HepG2 (cell line): ENCODE measurements around the gene METTL22. TPM values are rescaled to one million over a fixed set of nuclear protein-coding genes. Genes with fewer than 3 reads are reported as not detected.
A peak's percentile ranks its signal among the peaks of the same experiment; 100 is the strongest.

ENCODE experiments used
- ATF4 ChIP-seq, 2 experiments: fragments of 450-650 bp in 1 of 2; sonication (generic) in 1 of 2; formaldehyde crosslinking; IDR thresholded peaks; 2 replicates each; pipeline versions ENCODE4 v1.5.0 to v1.8.0; 2020 to 2022; ENCODE audit warnings: mild to moderate bottlenecking in 1 of 2, missing genetic modification reagents in 1 of 2
- ATF7 ChIP-seq, 2 experiments: fragments of 450-650 bp in 1 of 2; sonication (generic) in 1 of 2; formaldehyde crosslinking in 1 of 2; IDR thresholded peaks; 2 replicates each; pipeline versions ENCODE4 v1.4.0 to v1.6.1; 2016 to 2020; ENCODE audit warnings: antibody characterized with exemption in 1 of 2, mild to moderate bottlenecking in 1 of 2, missing genetic modification reagents in 1 of 2
- ATM ChIP-seq: fragments of 450-650 bp; IDR thresholded peaks from 2 replicates; pipeline ENCODE4 v1.7.1; 2017; ENCODE audit warnings: mild to moderate bottlenecking, borderline replicate concordance
- BHLHE40 ChIP-seq: IDR thresholded peaks from 2 replicates; pipeline ENCODE4 v1.6.1; 2011; ENCODE audit warnings: low read length, improper control_type of control experiment
- CBFB ChIP-seq: sonication (generic); formaldehyde crosslinking; IDR thresholded peaks from 2 replicates; pipeline ENCODE4 v1.4.0; 2020; ENCODE audit warnings: missing genetic modification reagents
- CEBPB ChIP-seq: IDR thresholded peaks from 2 replicates; pipeline ENCODE4 v1.6.1; 2011; ENCODE audit warnings: low read depth, low read length, improper control_type of control experiment, borderline replicate concordance
- CEBPG ChIP-seq: IDR thresholded peaks from 2 replicates; pipeline ENCODE4 v1.6.1; 2016
- CHCHD3 ChIP-seq: sonication (generic); formaldehyde crosslinking; IDR thresholded peaks from 2 replicates; pipeline ENCODE4 v1.8.0; 2022; ENCODE audit warnings: mild to moderate bottlenecking, missing genetic modification reagents, moderate library complexity
- ESRRA ChIP-seq: sonication (generic); formaldehyde crosslinking; IDR thresholded peaks from 2 replicates; pipeline ENCODE4 v1.5.1; 2020; ENCODE audit warnings: mild to moderate bottlenecking, low read depth, missing genetic modification reagents
- FOXA1 ChIP-seq, 2 experiments: fragments of 450-650 bp in 1 of 2; sonication (generic) in 1 of 2; formaldehyde crosslinking in 1 of 2; IDR thresholded peaks; 2 replicates each; pipeline versions ENCODE4 v1.4.0 to v1.6.1; 2016 to 2020; ENCODE audit warnings: missing genetic modification reagents in 1 of 2
- FOXA3 ChIP-seq: IDR thresholded peaks from 2 replicates; pipeline ENCODE4 v1.6.1; 2016; ENCODE audit warnings: missing genetic modification reagents, missing compliant biosample characterization
- FOXO1 ChIP-seq: sonication (generic); formaldehyde crosslinking; IDR thresholded peaks from 2 replicates; pipeline ENCODE4 v1.4.0; 2020; ENCODE audit warnings: missing genetic modification reagents
- GATAD2A ChIP-seq: IDR thresholded peaks from 2 replicates; pipeline ENCODE4 v1.6.1; 2016
- HMG20A ChIP-seq: IDR thresholded peaks from 2 replicates; pipeline ENCODE4 v1.6.1; 2016; ENCODE audit warnings: borderline replicate concordance
- JUND ChIP-seq: sonication (generic); formaldehyde crosslinking; IDR thresholded peaks from 2 replicates; pipeline ENCODE4 v1.8.0; 2022; ENCODE audit warnings: mild to moderate bottlenecking, missing genetic modification reagents
- KDM1A ChIP-seq: IDR thresholded peaks from 2 replicates; pipeline ENCODE4 v1.6.1; 2016; ENCODE audit warnings: missing compliant biosample characterization
- MED13 ChIP-seq: sonication (generic); formaldehyde crosslinking; IDR thresholded peaks from 2 replicates; pipeline ENCODE4 v1.5.0; 2020; ENCODE audit warnings: missing genetic modification reagents
- MEF2D ChIP-seq: sonication (generic); formaldehyde crosslinking; IDR thresholded peaks from 2 replicates; pipeline ENCODE4 v1.5.1; 2020; ENCODE audit warnings: mild to moderate bottlenecking, missing genetic modification reagents
- PITX1 ChIP-seq: sonication (generic); formaldehyde crosslinking; IDR thresholded peaks from 2 replicates; pipeline ENCODE4 v1.5.1; 2020; ENCODE audit warnings: mild to moderate bottlenecking, missing genetic modification reagents
- RAD21 ChIP-seq: fragments of 450-650 bp; formaldehyde crosslinking; IDR thresholded peaks from 2 replicates; pipeline ENCODE4 v1.5.0; 2020; ENCODE audit warnings: mild to moderate bottlenecking
- RARA ChIP-seq: IDR thresholded peaks from 2 replicates; pipeline ENCODE4 v1.6.1; 2016; ENCODE audit warnings: missing genetic modification reagents, missing compliant biosample characterization
- RFXANK ChIP-seq: IDR thresholded peaks from 2 replicates; pipeline ENCODE4 v1.6.1; 2016
- SOX13 ChIP-seq, 3 experiments: fragments of 450-650 bp in 1 of 3; sonication (generic) in 1 of 3; formaldehyde crosslinking in 1 of 3; IDR thresholded peaks in 2 of 3; conservative IDR thresholded peaks in 1 of 3; 2 replicates each; pipeline versions ENCODE4 v1.5.0 to v1.6.1; 2016 to 2020; ENCODE audit warnings: antibody characterized with exemption in 1 of 3, mild to moderate bottlenecking in 1 of 3, missing compliant biosample characterization in 1 of 3, missing genetic modification reagents in 1 of 3, moderate library complexity in 1 of 3
- SOX5 ChIP-seq: IDR thresholded peaks from 2 replicates; pipeline ENCODE4 v1.6.1; 2016; ENCODE audit warnings: borderline replicate concordance
- SOX6 ChIP-seq, 2 experiments: fragments of 450-650 bp in 1 of 2; sonication (generic) in 1 of 2; formaldehyde crosslinking in 1 of 2; IDR thresholded peaks; 2 replicates each; pipeline versions ENCODE4 v1.4.0 to v1.6.1; 2017 to 2020; ENCODE audit warnings: antibody characterized with exemption in 1 of 2, mild to moderate bottlenecking in 1 of 2, missing genetic modification reagents in 1 of 2
- SRY ChIP-seq: sonication (generic); formaldehyde crosslinking; IDR thresholded peaks from 2 replicates; pipeline ENCODE4 v1.8.0; 2022; ENCODE audit warnings: mild to moderate bottlenecking, missing genetic modification reagents
- ZKSCAN1 ChIP-seq: fragments of 150-350 bp; IDR thresholded peaks from 2 replicates; pipeline ENCODE4 v1.6.1; 2014; ENCODE audit warnings: low read length
- ZKSCAN8 ChIP-seq: IDR thresholded peaks from 2 replicates; pipeline ENCODE4 v1.6.1; 2016; ENCODE audit warnings: borderline replicate concordance, missing genetic modification reagents, missing compliant biosample characterization
- ZMYM2 ChIP-seq: sonication (generic); formaldehyde crosslinking; IDR thresholded peaks from 2 replicates; pipeline ENCODE4 v1.8.0; 2022; ENCODE audit warnings: mild to moderate bottlenecking, missing genetic modification reagents
- ZNF615 ChIP-seq: sonication (generic); formaldehyde crosslinking; IDR thresholded peaks from 2 replicates; pipeline ENCODE4 v1.5.0; 2020; ENCODE audit warnings: mild to moderate bottlenecking, missing genetic modification reagents, borderline replicate concordance
- polyA plus RNA-seq, 8 experiments: library from polyadenylated mRNA; depleted of rRNA in 3 of 8; stranded (reverse) in 7 of 8; unstranded in 1 of 8; fragments of >200 nt; fragmentation: Illumina TruSeq in 4 of 8; extraction: Trizol in 4 of 8; gene quantifications; 2 replicates each; pipeline versions ENCODE4 v1.2.1 to v1.2.3, GENCODE V29; 2011 to 2016; ENCODE audit warnings: low read depth in 4 of 8, missing spikeins in 1 of 8, mixed read lengths in 1 of 8; ENCODE audit not compliant: insufficient read depth in 1 of 8
- total RNA-seq, 5 experiments: library from RNA; depleted of rRNA; stranded (reverse); fragments of >200 nt; fragmentation: Illumina TruSeq; extraction: Trizol; gene quantifications; 2 replicates each; pipeline ENCODE4 v1.2.3, GENCODE V29; 2016; ENCODE audit warnings: low read depth in 1 of 5
- TF ChIP-seq, protein P1 (sequence below): sonication (generic); formaldehyde crosslinking; IDR thresholded peaks from 2 replicates; pipeline ENCODE4 v1.4.0; 2020; ENCODE audit warnings: missing genetic modification reagents, mild to moderate bottlenecking, borderline replicate concordance

Gene METTL22
- total and polyA plus RNA-seq, 2 of the 13 experiments (the other 11 are each of a cell fraction or from before 2014, with no cell fraction given): 36.2 to 94.8 TPM

DNA sequence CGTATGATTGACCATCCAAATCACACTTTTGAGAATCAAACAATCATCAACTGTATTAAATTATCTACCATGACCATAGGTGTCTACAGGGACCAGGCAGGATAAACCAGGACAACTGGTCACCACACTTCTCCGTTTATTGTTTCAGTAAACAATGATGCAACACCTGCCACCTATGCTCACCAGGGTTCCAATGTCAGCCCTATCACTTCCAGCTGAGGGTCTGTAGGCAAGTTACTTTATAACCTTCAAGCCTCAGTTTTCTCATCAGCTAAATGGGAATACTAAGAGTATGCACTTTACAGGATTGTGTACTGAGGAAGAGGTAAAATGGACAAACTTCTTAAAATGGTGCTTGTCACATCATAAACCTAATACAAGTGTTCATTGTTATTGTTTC, 46.1 kb upstream of the METTL22 start (continued):
- TF ChIP-seq KDM1A (CRISPR knock-in tag) (peak; percentile 95; the same call in 1 of the 2 replicates), CBFB (CRISPR knock-in tag) (no peak), FOXA1 (IDR thresholded peaks at IDR 0.05) (no peak), FOXA1 (CRISPR knock-in tag; IDR thresholded peaks at IDR 0.05) (peak; percentile 54; the same call in 1 of the 2 replicates), HMG20A (peak; percentile 36; the same call in 1 of the 2 replicates), SRY (no peak), RAD21 (CRISPR knock-in tag) (no peak), RARA (CRISPR knock-in tag) (peak; percentile 23; the same call in 1 of the 2 replicates), JUND (peak; percentile 26; the same call in 1 of the 2 replicates), ZNF615 (CRISPR knock-in tag) (no peak), ATF7 (IDR thresholded peaks at IDR 0.05) (peak; percentile 66), ATF7 (CRISPR knock-in tag; IDR thresholded peaks at IDR 0.05) (no peak), CEBPB (peak; percentile 93), ATM (no peak), ESRRA (CRISPR knock-in tag) (peak; percentile 81; the same call in 1 of the 2 replicates), ZKSCAN8 (CRISPR knock-in tag) (0 out of 2 replicates have a peak, but pooled peaks have one; percentile 28), ZKSCAN1 (no peak), FOXO1 (CRISPR knock-in tag) (peak; percentile 32; the same call in 1 of the 2 replicates), CHCHD3 (CRISPR knock-in tag) (no peak), SOX5 (CRISPR knock-in tag) (peak; percentile 25; the same call in 1 of the 2 replicates), ATF4 (CRISPR knock-in tag; IDR thresholded peaks at IDR 0.05) (peak in 1 of 2 experiments; percentile 96; a peak in 3 of 4 replicates), MEF2D (CRISPR knock-in tag) (no peak), SOX6 (IDR thresholded peaks at IDR 0.05) (no peak), SOX6 (CRISPR knock-in tag; IDR thresholded peaks at IDR 0.05) (peak; percentile 72), PITX1 (CRISPR knock-in tag) (no peak), BHLHE40 (no peak), MED13 (no peak), SOX13 (IDR thresholded peaks at IDR 0.05) (no peak), SOX13 (CRISPR knock-in tag; conservative IDR thresholded peaks at IDR 0.05 in 1 of 2, IDR thresholded peaks at IDR 0.05 in 1 of 2) (peak in 1 of 2 experiments; percentile 28; a peak in 1 of 4 replicates), CEBPG (CRISPR knock-in tag) (peak; percentile 88), ZMYM2 (CRISPR knock-in tag) (peak; percentile 23; the same call in 1 of the 2 replicates), FOXA3 (CRISPR knock-in tag) (peak; percentile 83), GATAD2A (CRISPR knock-in tag) (peak; percentile 70), RFXANK (CRISPR knock-in tag) (no peak)
- TF ChIP-seq, protein P1, sequence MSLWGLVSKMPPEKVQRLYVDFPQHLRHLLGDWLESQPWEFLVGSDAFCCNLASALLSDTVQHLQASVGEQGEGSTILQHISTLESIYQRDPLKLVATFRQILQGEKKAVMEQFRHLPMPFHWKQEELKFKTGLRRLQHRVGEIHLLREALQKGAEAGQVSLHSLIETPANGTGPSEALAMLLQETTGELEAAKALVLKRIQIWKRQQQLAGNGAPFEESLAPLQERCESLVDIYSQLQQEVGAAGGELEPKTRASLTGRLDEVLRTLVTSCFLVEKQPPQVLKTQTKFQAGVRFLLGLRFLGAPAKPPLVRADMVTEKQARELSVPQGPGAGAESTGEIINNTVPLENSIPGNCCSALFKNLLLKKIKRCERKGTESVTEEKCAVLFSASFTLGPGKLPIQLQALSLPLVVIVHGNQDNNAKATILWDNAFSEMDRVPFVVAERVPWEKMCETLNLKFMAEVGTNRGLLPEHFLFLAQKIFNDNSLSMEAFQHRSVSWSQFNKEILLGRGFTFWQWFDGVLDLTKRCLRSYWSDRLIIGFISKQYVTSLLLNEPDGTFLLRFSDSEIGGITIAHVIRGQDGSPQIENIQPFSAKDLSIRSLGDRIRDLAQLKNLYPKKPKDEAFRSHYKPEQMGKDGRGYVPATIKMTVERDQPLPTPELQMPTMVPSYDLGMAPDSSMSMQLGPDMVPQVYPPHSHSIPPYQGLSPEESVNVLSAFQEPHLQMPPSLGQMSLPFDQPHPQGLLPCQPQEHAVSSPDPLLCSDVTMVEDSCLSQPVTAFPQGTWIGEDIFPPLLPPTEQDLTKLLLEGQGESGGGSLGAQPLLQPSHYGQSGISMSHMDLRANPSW (CRISPR knock-in tag): no peak
